Stimulated activated CD4-positive, alpha-beta T cell treated with anti-CD3 and anti-CD28 coated beads, Interleukin-1b, Interleukin-23, amount 100 ng/mL, for 48 hours (primary cell): ENCODE measurements around the gene DOK7.
"Not testable (repeated sequence)": the region's sequence is repeated elsewhere in the genome, so short reads cannot be mapped to it uniquely, and the experiment has no call there.

Source experiments
- DNase-seq: peaks from one replicate; pipeline ENCODE4 v3.0.0-alpha.2; 2020

DOK7 gene

DNA sequence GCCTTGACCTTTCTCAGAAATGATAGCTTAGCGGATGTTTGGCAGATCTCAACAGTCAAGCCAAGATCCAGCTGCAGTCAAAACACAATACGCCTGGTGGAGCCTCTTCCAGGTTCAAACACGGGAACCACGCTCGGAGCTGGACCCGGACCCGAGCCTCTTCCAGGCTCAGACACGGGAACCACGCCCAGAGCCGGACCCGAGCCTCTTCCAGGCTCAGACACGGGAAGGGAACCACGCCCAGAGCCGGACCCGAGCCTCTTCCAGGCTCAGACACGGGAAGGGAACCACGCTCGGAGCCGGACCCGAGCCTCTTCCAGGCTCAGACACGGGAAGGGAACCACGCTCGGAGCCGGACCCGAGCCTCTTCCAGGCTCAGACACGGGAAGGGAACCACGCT is 48.5 kb downstream of the DOK7 start:
- DNase-seq = not testable (repeated sequence)

DNA sequence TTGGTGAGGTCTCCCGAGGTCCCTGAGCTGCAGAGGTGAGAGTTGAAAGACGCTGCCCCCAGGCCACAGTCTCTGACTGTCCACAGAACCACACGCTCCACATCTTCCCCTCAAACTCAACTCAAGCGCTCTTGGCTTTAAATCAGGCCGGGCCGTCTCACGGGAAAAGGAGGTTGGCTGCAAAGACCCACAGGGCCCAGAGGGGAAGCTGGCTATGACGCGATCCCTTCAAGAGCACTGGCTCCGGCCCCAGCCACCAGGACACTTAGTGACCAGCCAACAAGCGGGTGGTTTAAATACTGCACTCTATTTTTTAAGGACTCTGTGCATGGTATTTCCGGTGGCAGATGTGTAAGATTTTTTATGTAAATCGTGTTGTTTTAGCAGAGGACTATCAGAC is 49.2 kb downstream of the DOK7 start:
- no peak for DNase-seq

DNA sequence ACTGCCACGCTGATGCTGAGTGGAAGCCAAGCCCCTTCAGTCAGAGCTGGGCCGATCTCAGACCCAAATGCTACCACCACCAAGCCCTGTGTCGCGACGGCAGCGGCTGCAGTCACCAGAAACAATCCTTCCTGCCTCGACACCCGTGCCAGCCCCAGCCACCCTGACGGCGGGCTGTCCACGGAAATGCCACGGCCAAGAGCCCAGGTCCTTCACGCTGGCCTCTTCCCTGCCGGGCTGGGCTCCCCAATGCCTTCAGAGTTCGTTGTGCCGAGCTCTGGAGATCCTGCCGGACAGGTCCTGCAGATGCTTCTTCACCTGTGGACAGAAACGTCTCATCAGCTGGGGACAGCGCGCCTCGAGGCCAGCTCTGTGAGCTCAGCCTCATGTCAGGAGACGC is 49.6 kb downstream of the DOK7 start:
- DNase-seq = no peak

DNA sequence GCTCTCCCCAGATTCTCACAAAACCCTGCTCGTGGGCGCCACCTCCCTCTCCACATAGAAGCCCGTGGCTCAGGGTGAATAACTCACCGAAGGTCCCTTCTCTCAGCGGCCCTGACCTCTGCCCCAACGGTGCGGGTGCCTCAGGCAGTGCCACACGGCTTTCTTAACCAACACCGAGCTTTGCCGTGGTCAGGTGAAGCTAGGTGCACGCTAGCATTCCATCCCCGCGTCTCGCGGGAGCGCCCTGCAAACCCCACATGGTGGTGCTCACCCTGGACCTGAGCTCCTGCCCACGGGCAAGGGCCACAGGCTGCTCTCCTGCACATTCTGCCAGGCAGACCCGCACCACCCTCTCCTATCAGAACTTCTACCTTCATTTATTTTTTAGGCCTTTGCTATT is 50.7 kb downstream of the DOK7 start:
- DNase-seq = no peak

DNA sequence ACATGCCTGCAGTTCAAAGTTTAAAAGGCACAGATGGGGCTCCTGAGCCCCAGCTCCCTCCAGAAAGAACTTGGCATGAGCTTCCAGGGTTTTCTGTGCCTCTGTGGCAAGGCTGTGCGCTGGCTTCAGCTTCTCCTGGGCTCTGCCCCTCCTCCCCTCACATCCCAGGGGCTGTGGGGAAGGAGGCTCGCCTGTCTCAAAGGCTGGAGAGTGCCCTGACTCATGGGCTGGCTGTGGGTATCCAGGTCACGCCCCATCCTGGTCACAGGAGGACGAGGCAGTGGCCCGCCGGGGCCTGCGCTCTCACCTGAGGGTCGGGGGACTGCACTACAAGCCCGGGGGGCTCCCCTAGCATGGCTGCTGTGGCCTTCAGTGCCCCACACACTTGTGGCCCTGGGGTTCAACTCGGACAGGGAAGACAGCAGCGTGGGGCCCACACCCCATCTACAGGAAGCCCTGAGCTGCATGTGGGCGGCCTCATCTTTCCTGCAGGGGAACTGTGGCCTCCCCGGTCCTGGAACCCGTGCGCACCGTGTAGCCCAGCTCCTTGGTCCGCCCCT is 51.2 kb downstream of the DOK7 start:
- DNase-seq = no peak

DNA sequence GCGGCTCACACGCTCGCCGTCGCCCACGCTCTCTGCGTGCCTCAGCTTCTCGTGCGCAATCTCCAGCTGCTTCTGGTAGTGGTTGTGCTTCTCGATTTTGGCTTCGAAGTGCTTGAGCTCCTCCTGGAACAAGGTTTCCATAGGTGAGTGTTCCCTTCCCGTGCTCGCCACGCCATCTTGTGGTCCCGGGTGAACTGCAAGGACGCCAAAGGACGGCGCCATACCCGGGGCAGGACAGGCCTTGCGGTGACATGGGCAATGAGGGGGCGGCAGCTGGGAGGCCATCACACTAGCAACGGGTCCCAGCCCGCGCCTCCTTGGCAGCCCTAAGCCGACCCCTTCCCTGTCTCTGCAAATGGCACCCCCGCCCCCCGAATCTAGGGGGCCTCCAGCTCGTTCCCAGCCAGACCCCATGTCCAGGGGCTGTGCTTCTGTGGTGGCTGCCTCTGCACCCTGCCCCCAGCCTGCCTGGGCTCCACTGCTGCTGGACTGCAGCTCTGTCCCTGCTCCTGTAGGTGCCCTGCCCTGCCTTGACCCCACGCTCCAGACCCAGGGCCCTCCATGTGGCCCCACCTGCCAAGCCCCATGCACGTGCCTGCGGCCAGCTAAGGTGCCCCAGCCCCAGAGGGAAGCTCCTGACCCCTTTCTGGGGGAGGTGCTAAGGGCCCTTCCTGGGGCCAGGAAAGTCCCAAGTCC is 51.8 kb downstream of the DOK7 start:
- no peak for DNase-seq

DNA sequence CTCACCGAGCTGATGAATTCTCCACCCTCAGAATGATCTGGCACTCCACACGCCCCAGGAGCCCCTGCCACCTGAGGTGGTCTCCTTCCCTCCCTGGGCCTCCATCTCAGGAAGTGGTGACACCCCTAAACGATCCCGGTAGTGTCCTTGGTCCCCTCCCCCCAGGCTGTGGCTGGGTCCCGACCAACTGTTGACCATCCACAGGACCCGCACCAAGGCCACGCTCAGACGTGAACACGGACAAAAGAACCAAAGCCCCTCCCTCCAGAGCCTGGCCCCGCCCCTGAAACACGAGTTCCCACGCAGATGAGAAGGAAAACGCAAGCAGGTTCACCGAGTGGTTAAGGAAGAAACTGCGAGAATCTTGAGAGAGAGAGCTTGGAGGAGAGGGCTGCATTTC is 52.5 kb downstream of the DOK7 start:
- DNase-seq = no peak

DNA sequence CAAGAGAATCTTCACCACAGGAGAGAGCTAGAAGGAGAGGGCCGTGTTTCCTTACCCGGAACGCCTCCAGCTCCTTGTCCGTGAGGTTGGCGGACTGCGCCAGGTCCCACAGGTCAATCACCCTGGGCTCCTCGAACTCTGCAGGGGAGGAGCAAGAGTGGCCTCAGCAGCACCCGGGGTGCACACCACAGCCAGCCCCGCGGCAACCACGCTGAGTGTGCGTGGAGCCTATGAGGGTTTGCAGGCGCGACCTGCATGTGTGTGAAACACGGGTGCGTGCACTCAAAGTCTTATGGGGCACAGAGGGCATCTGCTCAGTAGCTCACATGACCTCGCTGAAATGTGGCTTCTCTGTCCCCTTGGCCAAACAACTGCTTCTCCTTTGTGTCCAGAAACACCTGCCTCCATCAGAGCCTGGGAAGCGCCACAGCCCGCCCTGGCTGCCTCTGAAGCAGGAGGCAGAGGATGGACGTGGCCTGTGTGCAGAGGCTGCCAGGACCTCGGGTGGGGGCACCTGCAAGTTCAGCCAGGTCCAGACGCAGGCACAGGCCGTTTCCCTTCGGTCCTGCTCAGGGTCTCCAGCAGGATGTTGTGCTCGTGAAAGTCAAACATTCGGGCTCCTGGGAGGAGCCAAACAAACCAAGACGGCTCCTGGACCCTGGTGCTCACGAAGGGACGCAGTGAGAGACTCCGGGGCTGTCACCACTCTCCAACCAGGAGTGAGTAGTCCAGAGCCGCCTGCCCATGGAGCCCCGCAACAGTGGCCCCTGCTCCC is 53.1 kb downstream of the DOK7 start:
- DNase-seq = no peak

DNA sequence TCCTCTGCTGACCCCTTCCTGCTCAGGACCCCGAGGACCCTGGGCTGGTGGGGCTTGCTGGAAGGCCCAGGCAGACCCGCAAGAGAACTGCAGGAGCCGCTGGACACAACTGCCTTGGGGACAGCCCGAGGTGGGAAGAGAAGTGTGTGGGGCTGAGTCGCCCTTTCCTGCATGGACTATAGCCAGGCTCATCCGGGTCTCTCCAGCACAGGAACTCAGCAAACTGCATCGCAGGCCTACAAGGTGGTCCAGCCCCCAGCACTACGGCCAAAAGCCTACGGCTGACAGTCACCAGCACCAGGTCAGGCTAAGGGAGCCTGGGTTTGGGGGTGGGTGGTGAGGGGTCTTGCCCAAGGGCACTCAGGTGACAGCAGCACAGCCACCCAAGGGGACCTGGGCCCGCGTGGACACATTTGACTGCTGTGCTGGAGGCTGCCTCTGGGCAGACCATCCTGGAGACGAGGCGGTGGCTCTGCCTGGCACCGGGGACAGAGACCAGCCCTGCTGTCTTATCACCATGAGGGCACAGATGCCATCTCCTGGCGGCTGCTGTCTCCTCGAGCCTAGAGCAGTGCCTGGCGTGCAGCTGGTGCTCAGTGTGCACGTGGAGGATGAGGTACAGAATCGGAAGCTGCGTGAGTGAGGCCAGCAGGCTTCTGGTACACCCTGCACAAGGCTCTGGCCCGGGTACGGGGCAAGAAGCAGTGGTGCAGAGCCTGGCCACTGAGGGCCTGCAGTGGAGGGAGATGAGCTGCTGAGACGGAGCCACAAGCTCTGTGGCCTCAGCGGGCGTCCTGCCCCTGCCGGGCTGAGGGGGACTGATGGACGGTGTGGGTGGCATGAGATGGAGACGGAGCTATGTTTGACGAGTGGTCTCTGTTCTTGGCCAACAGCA is 54.0 kb downstream of the DOK7 start:
- DNase-seq = no peak

DNA sequence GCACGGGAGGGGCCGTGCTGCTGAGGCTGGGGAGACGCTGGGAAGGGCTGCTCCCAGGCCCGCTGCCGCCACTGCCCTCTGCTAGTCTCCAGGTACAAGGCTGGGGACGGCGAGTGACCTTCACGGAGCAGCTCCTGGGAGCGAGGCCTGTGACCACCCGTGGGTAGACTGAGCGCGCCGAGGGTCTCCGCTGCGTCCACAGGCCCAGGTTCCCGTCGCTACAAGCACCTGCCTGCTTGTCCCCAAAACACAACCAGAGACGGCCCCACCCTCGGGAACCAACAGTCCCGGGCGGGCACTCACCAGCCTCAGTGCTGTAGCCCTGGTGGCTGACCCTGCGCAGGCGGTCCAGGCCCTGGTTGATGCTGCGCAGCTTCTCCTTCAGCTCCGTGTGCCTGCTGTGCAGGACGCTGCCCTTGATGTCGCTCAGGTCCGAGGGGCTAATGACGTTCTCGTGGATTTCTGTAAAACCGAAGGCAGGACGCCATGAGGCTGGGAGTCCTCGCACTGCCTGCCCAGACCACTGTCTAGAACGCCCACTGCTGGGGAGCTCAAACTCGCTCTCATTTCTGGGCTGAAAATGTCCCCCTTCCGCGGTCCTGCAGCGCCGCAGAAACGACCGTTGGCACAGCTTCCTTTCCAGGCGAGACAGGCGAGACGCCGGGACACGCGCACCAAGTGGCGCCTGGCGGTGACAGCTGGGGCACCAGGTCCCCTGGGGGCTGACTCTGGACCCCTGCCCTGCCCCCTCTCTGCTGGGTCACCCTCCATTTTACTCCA is 54.8 kb downstream of the DOK7 start:
- no peak for DNase-seq

DNA sequence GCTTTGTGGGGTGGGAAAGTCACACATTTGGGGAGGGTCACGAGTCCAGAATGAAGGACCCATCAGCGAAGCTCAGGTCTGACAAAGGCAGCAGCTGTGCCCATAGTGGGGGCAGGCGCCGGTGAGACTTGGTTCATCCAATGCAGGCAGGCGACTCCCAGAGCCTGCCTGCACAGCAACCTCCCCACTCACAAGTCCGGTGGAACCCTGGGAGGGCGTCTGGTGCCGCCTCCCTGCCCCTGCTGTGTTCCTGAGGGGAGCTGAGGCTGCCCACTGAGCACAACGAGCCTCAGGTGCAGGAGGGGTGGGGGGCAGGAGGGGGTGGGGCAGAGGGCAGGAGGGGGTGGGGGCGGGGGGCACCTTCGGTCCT is 55.4 kb downstream of the DOK7 start:
- DNase-seq = no peak

DNA sequence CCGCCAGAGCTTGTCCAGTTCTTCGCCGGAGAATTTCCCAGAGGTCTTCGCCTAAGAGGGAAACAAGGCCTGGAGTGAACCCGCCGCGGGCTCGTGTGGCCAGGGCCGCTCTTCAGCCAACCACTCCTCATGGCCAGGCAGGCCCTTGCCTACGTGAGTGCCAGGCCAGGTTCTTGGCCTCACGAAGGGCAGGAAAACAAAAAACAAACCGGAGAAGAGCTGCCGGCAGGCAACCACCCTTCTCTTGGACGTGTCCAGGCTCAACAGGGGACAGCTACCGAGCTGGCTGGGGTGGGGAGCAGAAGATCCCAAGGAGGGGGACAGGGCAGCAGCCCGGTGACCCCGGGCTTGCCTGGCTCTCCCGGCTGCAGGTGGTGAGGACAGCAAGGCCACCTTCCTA is 55.8 kb downstream of the DOK7 start:
- DNase-seq = no peak

DNA sequence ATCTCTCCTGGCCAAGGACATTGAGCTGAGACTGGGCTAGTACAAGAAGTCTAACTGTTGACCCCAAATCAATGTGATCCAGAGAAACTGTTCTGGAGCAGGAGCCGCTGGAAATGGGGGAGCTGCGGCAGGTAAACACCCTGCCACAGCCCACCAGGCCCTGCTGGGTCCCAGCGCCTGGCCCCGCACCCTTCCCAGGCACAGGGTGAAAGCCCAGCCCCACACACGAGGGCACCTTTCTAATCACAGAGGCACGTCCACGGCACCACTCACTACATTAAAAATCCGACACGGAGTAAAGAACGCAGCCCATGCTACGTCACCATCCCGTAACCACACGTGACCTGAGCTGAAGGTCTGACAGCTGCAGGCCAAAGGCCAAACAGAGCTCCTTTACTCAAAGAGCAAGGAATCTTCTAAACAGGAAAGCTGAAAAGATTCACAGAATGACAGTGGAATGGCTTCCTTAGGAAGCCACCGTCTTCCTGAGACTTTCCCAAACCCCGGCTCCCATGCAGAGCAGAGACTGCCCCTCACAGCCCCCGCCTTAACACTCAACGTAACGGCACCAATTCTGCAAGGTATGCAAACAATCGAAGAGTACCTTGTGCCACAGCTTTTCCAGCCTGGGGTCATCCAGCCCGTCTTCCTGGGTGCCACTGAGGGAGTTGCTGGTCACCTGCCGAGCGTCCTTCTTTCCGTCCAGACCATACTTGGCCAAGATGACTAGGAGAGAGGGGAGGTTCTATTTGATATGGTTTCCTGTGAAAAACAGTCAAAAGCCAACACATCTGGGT is 56.6 kb downstream of the DOK7 start:
- no peak for DNase-seq

DNA sequence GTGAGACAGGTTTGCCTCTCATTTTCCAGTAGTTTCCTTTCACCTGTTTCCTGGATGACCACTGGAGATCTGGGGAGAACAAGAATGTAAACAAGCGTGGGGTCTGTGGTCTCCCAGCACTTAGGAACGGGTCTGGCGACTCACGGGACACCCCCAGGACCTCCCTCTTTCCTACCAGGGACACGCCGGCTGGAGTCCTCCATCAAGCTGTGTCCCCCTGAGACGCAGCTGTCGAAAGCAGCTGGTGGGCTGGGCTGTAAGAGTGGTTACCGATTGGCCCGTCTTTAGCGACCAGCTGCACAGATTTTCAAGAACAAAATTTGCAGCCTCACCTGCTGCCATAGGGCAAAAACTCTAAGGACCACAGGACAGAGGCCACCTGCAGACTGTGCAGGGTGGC is 57.2 kb downstream of the DOK7 start:
- DNase-seq = no peak

DNA sequence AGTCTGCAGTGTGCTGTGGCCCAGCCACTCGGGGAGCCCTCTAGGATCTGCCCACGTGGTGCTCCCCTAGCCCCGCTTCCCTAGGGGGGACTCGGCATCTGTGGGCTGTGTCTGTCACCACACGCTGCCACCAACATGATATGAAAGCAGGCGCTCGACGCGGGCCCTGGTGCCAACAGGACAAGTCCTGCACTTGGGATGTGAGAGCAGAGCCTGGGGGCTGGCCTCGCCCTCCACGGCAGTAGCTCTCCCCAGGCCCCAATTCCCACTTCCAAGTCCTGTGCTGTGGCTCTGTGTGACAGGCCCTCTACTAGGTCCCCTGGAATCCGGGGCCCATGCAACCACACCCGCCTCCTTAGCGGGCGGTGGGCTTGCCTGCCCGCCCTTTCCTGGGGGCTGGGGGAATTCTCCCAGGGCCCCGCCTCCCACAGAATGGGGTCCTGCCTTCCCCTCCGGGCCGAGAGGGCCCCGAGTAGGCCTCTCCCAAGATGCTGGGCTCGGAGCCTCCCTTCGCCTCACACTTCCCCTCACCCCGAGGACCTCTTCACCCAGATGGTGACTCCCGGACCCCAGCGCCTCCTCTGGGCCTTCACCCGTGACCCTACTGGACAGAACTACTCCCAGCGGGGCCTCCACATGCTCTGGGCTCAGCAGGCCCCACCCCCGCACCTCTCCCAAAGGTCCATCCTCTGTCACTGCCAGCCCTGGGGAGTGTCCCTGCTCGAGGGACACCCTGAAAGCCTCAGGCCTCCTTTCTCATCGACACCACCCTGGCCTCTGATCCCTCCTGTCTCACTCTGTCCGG is 57.9 kb downstream of the DOK7 start:
- DNase-seq = no peak

DNA sequence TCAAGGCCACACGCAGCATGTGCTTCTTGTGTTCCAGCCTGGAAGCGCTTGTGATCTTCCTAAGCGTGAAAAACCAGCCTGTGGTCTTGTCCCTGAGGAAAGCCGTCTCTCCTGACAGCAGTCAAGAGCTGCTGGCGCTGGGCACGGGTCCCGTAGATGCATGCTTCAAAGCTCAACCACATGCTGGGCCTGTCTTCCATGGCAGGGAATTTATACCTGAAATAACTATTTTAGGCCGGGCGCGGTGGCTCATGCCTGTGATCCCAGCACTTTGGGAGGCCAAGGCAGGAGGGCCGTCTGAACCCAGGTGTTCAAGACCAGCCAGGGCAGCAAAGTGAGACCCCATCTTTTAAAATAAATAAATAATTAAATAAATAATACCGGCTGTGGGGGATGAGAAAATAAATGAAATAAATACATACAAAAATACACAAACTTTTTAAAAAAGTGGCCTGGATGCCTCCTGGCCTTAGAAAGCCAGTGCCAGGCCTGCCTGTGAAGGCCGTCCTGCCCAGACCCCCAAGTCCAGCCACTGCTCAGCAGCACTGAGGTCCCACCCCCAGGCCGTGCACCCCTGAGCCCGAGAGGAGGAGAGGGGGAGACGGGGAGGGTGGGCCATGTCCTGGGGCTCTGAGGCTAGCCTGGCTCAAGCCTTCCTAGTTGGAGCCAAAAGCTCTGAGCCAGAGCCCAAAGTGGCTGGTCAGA is 58.7 kb downstream of the DOK7 start:
- no peak for DNase-seq

DNA sequence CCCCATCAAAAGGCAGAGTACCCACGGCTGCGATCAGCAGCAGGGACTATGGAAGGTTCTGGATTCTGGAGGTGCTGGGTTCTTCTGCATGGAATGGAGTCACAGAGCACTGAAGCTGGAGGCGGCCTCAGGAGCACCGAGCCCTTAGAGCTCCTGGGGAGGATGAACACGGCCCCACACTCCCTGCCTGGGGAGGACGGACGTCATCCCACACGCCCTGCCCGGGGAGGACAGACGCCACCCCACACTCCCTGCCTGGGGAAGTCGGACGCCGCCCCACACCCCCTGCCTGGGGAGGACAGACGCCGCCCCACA is 59.2 kb downstream of the DOK7 start:
- DNase-seq = no peak

DNA sequence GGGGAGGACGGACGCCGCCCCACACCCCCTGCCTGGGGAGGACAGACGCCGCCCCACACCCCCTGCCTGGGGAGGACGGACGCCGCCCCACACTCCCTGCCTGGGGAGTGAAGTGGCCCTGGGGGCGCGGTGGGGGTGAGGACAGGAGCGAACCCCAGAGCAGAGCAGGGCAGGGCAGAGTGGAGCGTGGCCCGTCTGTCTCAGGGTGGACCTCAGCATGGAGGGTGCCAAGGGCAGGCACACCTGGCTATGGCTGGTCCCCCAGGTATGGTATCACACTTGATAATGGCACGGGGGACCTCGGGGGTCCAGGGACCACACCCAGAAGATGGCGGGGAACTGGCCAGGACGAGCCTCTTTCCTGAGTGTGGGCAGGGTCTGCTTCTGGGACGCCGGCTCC is 59.5 kb downstream of the DOK7 start:
- DNase-seq = no peak

DNA sequence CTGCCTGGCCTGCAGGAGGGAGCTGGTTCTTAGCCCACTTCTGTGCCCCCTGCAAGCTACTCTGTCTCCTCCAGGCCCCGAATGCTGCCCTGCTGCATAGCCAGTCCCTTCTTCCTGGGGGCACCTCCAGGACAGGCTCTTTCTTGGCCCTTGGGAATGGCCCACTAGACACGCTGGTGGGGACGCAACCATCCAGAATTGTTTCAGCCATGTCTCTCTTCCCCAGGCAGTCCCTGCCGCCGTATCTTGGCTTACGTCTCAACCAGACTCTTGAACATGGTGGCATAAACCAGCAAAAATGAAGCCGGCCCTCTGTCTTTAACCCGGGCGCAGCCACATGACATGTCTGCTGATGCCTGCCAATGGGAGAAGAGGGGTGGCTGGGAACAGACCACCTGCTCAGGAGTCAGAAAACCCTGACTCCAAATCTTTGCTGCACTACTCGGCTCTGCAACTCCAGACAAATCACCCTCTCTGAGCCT is 60.1 kb downstream of the DOK7 start:
- no peak for DNase-seq

DNA sequence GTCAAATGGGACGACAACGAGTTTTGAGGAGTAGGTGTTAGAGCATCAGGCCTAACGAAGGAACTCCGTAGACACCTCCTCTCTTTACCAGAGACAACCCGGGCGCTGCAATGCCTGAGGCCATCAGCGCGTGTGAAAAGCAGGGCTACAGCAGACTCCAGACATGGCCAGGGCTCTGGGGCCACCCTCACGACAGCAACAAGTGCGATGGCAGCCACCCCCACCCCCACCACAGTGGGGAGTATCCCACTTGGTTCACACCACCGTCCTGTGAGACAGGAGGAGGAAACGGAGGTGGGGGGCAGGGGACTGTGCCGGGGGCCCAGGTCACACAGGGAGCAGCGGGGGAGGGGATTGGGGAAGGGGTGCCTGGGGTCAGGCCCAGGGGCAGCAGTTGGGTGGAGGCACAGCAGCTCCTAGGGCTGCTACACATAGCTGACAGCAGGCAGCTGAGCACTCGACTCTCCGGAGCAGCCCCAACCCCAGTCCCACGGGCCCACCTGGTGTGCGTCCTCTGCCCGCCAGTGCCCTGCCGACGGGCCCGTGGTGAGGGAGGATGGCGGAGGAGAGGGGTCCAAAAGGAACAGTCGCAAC is 60.6 kb downstream of the DOK7 start:
- DNase-seq = no peak
